Ovary (tissue), 9 donors: ENCODE data around the gene LRTM2. TPM values are rescaled to one million over a fixed set of nuclear protein-coding genes. Genes with fewer than 3 reads are reported as not detected.

Experiments
- DNase-seq, 5 donors: peaks; one replicate each; pipeline ENCODE4 v3.0.0-alpha.2; 2019 to 2020
- H3K27ac ChIP-seq, 2 donors: fragments of 200-600 bp; one replicate each; pipeline versions ENCODE4 v1.5.1 to v1.8.0; 2019 to 2022
- H3K27me3 ChIP-seq: fragments of 200-600 bp; one replicate; pipeline ENCODE4 v1.8.0; 2022
- H3K36me3 ChIP-seq: fragments of 200-600 bp; sonication (generic); one replicate; pipeline ENCODE4 v1.5.1; 2019
- H3K4me1 ChIP-seq: one replicate; pipeline ENCODE4 v1.8.1; 2013; ENCODE audit warnings: mild to moderate bottlenecking, moderate library complexity; ENCODE audit not compliant: insufficient read depth
- H3K4me3 ChIP-seq: fragments of 200-600 bp; sonication (generic); one replicate; pipeline ENCODE4 v1.5.1; 2017
- H3K9me3 ChIP-seq, 2 donors: fragments of 200-600 bp in 1 of 2; sonication (generic) in 1 of 2; one replicate each; pipeline versions ENCODE4 v1.5.1 to v1.8.1; 2013 to 2019; ENCODE audit warnings: mild to moderate bottlenecking in 1 of 2, moderate library complexity in 1 of 2
- EP300 ChIP-seq: sonication (generic); formaldehyde crosslinking; IDR thresholded peaks from one replicate; pipeline ENCODE4 v1.6.1; 2017; ENCODE audit warnings: antibody characterized with exemption
- POLR2A ChIP-seq: fragments of 450-650 bp; IDR thresholded peaks from one replicate; pipeline ENCODE4 v1.6.1; 2017; ENCODE audit warnings: antibody characterized with exemption, mild to moderate bottlenecking, moderate library complexity
- WGBS, 3 donors: extraction: QIAGEN DNeasy Blood & Tissue Kit in 1 of 3; methylation state at CpG; one replicate each; pipeline versions ENCODE4 v1.1.5 to v1.1.7; 2013 to 2017; 5-methylcytosine and 5-hydroxymethylcytosine counted together
- intact Hi-C, 4 donors: fragments of 100-400 bp; cut with DNase I; formaldehyde crosslinking; loops; one replicate each; pipeline versions ENCODE4 v1.11.0 to v1.15.1; 2022 to 2023
- polyA plus RNA-seq, 2 donors: library from polyadenylated mRNA; stranded (reverse); fragments of 200-250 nt in 1 of 2; fragments of 350-450 nt in 1 of 2; fragmentation: Illumina TruSeq in 1 of 2; extraction: RNeasy Lipid Tissue Mini Kit (QIAGEN cat#74804) in 1 of 2; gene quantifications; one replicate each; pipeline ENCODE4 v1.2.3, GENCODE V29; 2013 to 2014
- total RNA-seq, 7 donors: library from RNA; depleted of rRNA in 2 of 7; stranded (reverse); fragments of >200 nt in 2 of 7; fragmentation: NEBNext Ultra II Directional in 3 of 7; extraction: Animal tissue kit (Norgen Biotek cat#: 25700) in 3 of 7; gene quantifications; one replicate each; pipeline versions ENCODE4 v1.1.0 to v1.2.4, GENCODE V29; 2016 to 2023
- TF ChIP-seq, protein P1 (sequence below), 3 donors: fragments of 450-650 bp in 2 of 3; fragments of 200-600 bp in 1 of 3; IDR thresholded peaks; one replicate each; pipeline versions ENCODE4 v1.5.1 to v1.8.0; 2016 to 2022; ENCODE audit warnings: antibody characterized with exemption in 3 of 3, mild to moderate bottlenecking in 1 of 3
- donor health status: DM: no; HTN: no; CAD: no; lungs with moderate emphysema.
- donor health status: DM: no; HTN: no; CAD: no.
- donor health status: Bipolar disorder and iron deficiency.
- donor health status: DM: yes; HTN: yes; CAD: no.
- donor health status: DM: no; HTN: no; CAD: no.
- donor health status: DM: yes; HTN: yes; CAD: no.

LRTM2 gene
- total and polyA plus RNA-seq, 9 donors, result not detected

DNA sequence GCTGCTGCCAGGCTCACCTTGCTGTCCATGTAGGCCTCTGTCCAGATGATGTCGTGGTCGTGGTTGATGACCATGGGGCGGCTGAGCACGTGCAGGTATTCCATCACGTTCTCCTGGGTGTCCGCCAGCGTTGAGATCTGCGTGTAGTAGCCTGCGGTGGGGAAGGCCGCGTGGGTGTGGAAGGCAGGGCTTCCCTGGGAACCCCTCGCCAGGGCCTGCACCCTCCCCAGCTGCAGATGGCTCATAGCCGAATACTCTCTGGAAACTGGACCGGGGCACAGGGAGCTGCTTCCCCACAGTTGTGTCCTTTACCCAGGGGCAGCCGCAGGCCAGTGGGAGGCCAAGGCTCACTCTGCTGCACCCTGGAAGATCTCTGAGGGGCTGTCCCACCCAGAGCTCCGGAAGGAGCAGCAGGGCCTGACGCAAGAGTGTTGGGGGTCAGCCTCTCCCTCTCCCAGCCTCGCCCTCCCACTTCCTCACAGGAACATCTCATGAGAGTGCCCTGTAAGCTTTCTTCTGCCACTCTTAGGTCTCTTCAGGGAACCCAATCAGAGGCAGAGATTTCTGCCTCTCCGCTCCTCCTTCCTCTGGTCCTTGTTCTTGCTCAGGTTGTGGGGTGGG is 62.6 kb downstream of the LRTM2 start:
- Histone ChIP-seq H3K4me1 (no peaks in the 10 kb centered on the region), H3K27me3 (no peaks in the 10 kb centered on the region), H3K27ac (no peak overlapping the region), H3K4me3 (no peak overlapping the region), H3K36me3 (no peaks in the 10 kb centered on the region), H3K9me3 (no peaks in the 10 kb centered on the region)
- intact Hi-C loops, result no loop called here
- WGBS, 3 donors, result 77 to 82% (median 79%) methylated on average over 18 to 19 of the region's 19 CpGs
- TF ChIP-seq, protein P1, sequence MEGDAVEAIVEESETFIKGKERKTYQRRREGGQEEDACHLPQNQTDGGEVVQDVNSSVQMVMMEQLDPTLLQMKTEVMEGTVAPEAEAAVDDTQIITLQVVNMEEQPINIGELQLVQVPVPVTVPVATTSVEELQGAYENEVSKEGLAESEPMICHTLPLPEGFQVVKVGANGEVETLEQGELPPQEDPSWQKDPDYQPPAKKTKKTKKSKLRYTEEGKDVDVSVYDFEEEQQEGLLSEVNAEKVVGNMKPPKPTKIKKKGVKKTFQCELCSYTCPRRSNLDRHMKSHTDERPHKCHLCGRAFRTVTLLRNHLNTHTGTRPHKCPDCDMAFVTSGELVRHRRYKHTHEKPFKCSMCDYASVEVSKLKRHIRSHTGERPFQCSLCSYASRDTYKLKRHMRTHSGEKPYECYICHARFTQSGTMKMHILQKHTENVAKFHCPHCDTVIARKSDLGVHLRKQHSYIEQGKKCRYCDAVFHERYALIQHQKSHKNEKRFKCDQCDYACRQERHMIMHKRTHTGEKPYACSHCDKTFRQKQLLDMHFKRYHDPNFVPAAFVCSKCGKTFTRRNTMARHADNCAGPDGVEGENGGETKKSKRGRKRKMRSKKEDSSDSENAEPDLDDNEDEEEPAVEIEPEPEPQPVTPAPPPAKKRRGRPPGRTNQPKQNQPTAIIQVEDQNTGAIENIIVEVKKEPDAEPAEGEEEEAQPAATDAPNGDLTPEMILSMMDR (IDR thresholded peaks at IDR 0.05), result no peak
- TF ChIP-seq POLR2A (no peak), EP300 (no peak)
- no peak for DNase-seq

DNA sequence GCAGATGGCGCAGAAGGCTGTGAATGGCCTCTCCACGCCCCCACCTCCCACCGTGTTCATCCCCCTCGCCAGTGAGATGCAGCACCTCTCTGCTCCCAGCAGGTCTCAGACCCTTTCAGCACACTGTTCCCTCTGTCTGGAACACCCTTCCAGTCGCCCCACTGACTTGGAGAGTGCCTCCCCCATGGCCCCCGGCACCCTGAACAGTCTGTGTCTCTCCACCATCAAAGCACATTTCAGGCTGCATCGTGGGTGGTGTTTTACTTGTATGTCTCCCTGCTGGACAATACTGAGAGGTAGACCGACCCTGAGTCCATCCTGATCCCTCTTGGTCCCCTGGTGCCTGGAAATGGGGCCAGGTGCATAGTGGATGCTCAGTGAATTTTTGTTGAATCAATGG is 63.1 kb downstream of the LRTM2 start:
- no peak for DNase-seq
- WGBS, 3 donors, result 73 to 82% (median 76%) methylated on average over 8 of the region's 8 CpGs

DNA sequence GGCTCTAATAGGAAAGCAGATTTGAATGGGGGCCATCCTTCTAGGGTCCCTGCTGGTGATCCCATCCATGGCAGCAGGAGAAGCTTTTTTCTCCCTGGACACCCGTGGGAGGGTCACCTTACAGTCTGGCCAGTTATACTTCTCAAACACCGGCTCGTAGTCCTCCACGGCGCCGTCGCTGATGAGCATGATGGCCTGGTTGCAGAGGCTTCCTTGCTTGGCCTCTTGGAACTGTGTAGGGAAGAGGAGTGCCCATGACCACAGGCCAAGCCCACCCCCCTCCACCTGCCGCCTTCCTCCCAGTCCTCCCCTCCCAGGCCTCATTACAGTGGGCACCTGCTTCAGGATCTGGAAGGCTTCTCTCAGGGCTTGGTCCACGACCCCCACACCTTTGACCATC is 64.3 kb downstream of the LRTM2 start:
- Histone ChIP-seq H3K4me3 (no peak overlapping the region), H3K27ac (no peak overlapping the region), H3K36me3 (no peaks in the 10 kb centered on the region), H3K4me1 (no peaks in the 10 kb centered on the region), H3K9me3 (peaks cover 0 to 3% of the 10 kb centered on the region in 2 donors), H3K27me3 (no peaks in the 10 kb centered on the region)
- no peak for DNase-seq
- intact Hi-C loops, result no loop called here
- 86 to 93% (median 89%) methylated on average over 9 of the region's 9 CpGs for WGBS, 3 donors
- TF ChIP-seq EP300, result no peak
- TF ChIP-seq, protein P1 (IDR thresholded peaks at IDR 0.05), result no peak
- TF ChIP-seq POLR2A, result no peak

More for the DNA sequence above, 63.1 kb downstream of the LRTM2 start:
- no peak for TF ChIP-seq POLR2A
- no peak for TF ChIP-seq EP300
- TF ChIP-seq, protein P1 (IDR thresholded peaks at IDR 0.05), result no peak
- H3K9me3 ChIP-seq, result peaks cover 0 to 3% of the 10 kb centered on the region in 2 donors
- no peak overlapping the region for H3K4me3 ChIP-seq
- intact Hi-C loops, result no loop called here
- H3K27me3 ChIP-seq, result no peaks in the 10 kb centered on the region
- H3K36me3 ChIP-seq, result no peaks in the 10 kb centered on the region
- no peak overlapping the region for H3K27ac ChIP-seq
- no peaks in the 10 kb centered on the region for H3K4me1 ChIP-seq

DNA sequence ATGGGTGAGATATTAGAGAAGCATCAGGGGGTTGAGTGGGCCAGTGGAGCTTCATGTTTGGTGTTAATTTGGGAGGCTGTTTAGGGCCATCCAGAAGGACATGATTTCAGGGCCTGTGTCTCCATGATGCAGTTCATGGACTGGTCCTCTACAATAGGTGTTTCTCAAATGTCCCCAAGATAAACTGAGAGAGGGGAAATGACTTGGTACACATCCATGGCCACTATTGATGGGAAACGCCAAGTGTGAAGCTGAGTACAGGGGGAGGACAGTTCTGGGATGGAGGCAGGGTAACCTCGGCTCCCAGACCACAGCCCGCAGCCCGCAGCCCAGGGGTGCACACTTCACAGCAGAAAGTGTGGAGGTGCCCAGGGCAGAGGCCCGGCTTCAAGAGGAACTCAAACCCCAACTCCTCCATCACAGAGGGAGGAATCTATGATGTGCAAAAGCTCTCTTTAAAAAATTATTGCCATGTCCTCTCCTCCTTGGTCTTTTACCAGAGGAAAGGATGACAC is 64.8 kb downstream of the LRTM2 start:
- Histone ChIP-seq H3K36me3 (no peaks in the 10 kb centered on the region), H3K27ac (no peak overlapping the region), H3K27me3 (no peaks in the 10 kb centered on the region), H3K4me3 (no peak overlapping the region), H3K4me1 (no peaks in the 10 kb centered on the region), H3K9me3 (peaks cover 0 to 3% of the 10 kb centered on the region in 2 donors)
- WGBS, 3 donors, result 90 to 93% (median 90%) methylated on average over 5 of the region's 5 CpGs
- intact Hi-C loops, result no loop called here
- no peak for TF ChIP-seq EP300
- TF ChIP-seq, protein P1 (IDR thresholded peaks at IDR 0.05), result no peak
- TF ChIP-seq POLR2A, result no peak
- no peak for DNase-seq
